Measurements from ENCODE around the gene USP40. TPM values are rescaled to one million over a fixed set of nuclear protein-coding genes. Genes with fewer than 3 reads are reported as not detected.

USP40 gene
- total RNA-seq, 6 experiments from 2014 or later = 22.8 to 27.4 (median 24.3) TPM

- no peak for DNase-seq
- H3K27ac Mint-ChIP-seq = no peak overlapping the region
- TF ChIP-seq, protein P1, sequence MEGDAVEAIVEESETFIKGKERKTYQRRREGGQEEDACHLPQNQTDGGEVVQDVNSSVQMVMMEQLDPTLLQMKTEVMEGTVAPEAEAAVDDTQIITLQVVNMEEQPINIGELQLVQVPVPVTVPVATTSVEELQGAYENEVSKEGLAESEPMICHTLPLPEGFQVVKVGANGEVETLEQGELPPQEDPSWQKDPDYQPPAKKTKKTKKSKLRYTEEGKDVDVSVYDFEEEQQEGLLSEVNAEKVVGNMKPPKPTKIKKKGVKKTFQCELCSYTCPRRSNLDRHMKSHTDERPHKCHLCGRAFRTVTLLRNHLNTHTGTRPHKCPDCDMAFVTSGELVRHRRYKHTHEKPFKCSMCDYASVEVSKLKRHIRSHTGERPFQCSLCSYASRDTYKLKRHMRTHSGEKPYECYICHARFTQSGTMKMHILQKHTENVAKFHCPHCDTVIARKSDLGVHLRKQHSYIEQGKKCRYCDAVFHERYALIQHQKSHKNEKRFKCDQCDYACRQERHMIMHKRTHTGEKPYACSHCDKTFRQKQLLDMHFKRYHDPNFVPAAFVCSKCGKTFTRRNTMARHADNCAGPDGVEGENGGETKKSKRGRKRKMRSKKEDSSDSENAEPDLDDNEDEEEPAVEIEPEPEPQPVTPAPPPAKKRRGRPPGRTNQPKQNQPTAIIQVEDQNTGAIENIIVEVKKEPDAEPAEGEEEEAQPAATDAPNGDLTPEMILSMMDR (IDR thresholded peaks at IDR 0.05) = no peak
- no peaks in the 10 kb centered on the region for H3K27me3 Mint-ChIP-seq (ENCODE audit: insufficient read depth)
- H3K4me1 Mint-ChIP-seq (ENCODE audit: low read depth) = peaks cover under 1% of the 10 kb centered on the region; the same call in 1 of the 2 replicates
- no peaks in the 10 kb centered on the region for H3K9me3 Mint-ChIP-seq
- H3K4me3 Mint-ChIP-seq = no peak overlapping the region
- H3K36me3 Mint-ChIP-seq (ENCODE audit: low read depth) = peaks cover 19% of the 10 kb centered on the region
Measured at GRCh38 chr2:233551491-233551890, 15.1 kb downstream of the USP40 start.

- Mint-ChIP-seq H3K27me3 (ENCODE audit: insufficient read depth) (no peaks in the 10 kb centered on the region), H3K36me3 (ENCODE audit: low read depth) (peaks cover 49% of the 10 kb centered on the region), H3K4me3 (no peak overlapping the region), H3K4me1 (ENCODE audit: low read depth) (peaks cover 19% of the 10 kb centered on the region), H3K27ac (no peak overlapping the region), H3K9me3 (no peaks in the 10 kb centered on the region)
- DNase-seq = no peak
- TF ChIP-seq, protein P1 (IDR thresholded peaks at IDR 0.05) = no peak
Measured at GRCh38 chr2:233546774-233547173, 19.8 kb downstream of the USP40 start.

DNA sequence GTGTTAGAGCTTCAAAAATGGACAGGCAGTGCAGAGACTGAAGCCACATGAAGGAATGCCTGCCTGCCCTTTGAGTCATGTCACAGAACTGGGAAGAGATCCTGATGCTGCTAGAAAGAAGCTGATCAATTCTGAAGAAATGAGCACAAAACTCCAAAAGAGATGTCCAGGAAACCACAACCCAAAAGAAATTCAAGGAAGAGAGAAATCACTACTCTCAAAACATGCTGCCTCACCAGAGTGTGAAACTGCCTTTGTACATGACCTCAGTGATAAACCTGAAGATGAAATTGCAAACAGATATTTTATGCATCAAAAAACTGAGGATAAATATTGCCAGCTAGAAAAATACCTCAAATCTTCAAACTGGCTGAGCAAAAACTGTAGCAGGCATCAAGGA is 20.5 kb downstream of the USP40 start:
- DNase-seq = no peak
- TF ChIP-seq, protein P1 (IDR thresholded peaks at IDR 0.05) = no peak
- Mint-ChIP-seq H3K27ac (no peak overlapping the region; the same call in 1 of the 2 replicates), H3K36me3 (ENCODE audit: low read depth) (peaks cover 53% of the 10 kb centered on the region), H3K4me1 (ENCODE audit: low read depth) (peaks cover 19% of the 10 kb centered on the region), H3K27me3 (ENCODE audit: insufficient read depth) (no peaks in the 10 kb centered on the region), H3K9me3 (no peaks in the 10 kb centered on the region), H3K4me3 (no peak overlapping the region)

DNA sequence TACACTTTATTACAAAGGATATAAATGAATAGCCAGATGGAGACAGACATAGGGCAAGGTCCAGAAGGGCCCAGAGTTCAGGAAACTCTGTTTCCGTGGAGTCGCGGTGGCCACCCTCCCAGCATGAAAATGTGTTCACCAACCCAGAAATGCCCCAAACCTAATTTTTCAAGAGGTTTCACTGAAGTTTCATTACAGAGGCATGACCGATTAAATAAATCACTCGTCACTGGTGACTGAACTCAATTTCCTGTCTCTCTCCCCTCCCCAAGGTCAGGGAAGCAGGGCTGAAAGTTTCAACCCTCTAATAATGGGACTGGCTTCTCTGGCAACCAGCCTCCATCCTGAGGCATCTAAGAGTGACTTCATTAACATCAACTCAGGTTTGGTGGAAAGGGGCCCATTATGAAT is 22.4 kb downstream of the USP40 start:
- Mint-ChIP-seq H3K27me3 (ENCODE audit: insufficient read depth) (no peaks in the 10 kb centered on the region), H3K27ac (no peak overlapping the region), H3K9me3 (no peaks in the 10 kb centered on the region), H3K4me3 (no peak overlapping the region), H3K4me1 (ENCODE audit: low read depth) (peaks cover 19% of the 10 kb centered on the region), H3K36me3 (ENCODE audit: low read depth) (peaks cover 55% of the 10 kb centered on the region)
- no peak for DNase-seq
- TF ChIP-seq, protein P1 (IDR thresholded peaks at IDR 0.05) = no peak

DNA sequence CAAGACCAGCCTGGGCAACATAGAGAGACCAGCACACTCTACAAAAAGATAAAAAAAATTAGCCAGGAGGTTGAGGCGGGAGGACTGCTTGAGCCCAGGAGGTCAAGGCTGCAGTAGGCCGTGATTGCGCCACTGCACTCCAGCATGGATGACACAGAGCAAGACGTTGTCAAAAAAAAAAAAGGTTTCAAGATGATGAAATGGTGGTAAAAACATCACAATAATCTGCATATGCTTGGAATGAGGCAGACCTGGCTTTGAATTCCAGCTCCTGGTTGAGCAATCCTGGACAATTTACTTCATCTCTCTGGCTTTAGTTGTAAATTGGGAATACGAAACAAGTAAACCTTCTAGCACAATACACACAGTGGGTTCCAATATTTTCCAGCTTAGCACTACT is 24.1 kb downstream of the USP40 start:
- peak; percentile 32 for DNase-seq
- H3K36me3 Mint-ChIP-seq (ENCODE audit: low read depth) = peaks cover 44% of the 10 kb centered on the region
- no peak overlapping the region for H3K4me3 Mint-ChIP-seq
- H3K27ac Mint-ChIP-seq = peak overlapping the region; percentile 14; the same call in 1 of the 2 replicates
- TF ChIP-seq, protein P1 (IDR thresholded peaks at IDR 0.05) = no peak
- H3K27me3 Mint-ChIP-seq (ENCODE audit: insufficient read depth) = no peaks in the 10 kb centered on the region
- peaks cover 19% of the 10 kb centered on the region for H3K4me1 Mint-ChIP-seq (ENCODE audit: low read depth)
- H3K9me3 Mint-ChIP-seq = no peaks in the 10 kb centered on the region

DNA sequence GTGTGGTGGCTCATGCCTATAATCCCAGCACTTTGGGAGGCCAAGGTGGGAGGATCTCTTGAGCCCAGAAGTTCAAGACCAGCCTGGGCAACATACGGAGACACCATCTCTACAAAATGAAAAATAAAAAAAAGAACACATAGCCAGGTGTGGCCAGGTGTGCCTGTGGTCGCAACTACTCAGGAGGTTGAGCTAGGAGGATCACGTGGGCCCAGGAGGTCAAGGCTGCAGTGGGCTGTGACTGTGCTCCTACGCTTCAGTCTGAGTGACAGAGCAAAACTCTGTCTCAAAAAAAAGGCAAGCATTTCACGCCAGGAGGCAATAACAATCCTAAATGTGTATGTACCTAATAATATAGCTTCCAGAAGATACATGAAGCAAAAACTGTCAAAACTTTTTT is 27.8 kb downstream of the USP40 start:
- no peak for DNase-seq
- TF ChIP-seq, protein P1 (IDR thresholded peaks at IDR 0.05) = no peak
- Mint-ChIP-seq H3K4me1 (ENCODE audit: low read depth) (peaks cover 26% of the 10 kb centered on the region), H3K27ac (no peak overlapping the region), H3K9me3 (no peaks in the 10 kb centered on the region), H3K4me3 (no peak overlapping the region), H3K36me3 (ENCODE audit: low read depth) (peaks cover 21% of the 10 kb centered on the region), H3K27me3 (ENCODE audit: insufficient read depth) (no peaks in the 10 kb centered on the region)

Data from HFFc6 (cell line).